Urothelium cell line (cell line): ENCODE measurements around the gene COMMD4.
"Not testable (repeated sequence)": the region's sequence is repeated elsewhere in the genome, so short reads cannot be mapped to it uniquely, and the experiment has no call there.

Source experiments
- DNase-seq: peaks from one replicate; pipeline ENCODE4 v3.0.0; 2011; ENCODE audit warnings: low spot score, mixed read lengths
- FAIRE-seq: peaks from 2 replicates; lab custom pipeline; 2011; peaks lifted over from hg19 to GRCh38; lab: Jason Lieb, UNC

The COMMD4 gene

GRCh38 chr15:75329571-75329970 lies 6.3 kb upstream of the COMMD4 start:
- FAIRE-seq (no peak), DNase-seq (no peak)

- not testable (repeated sequence) for DNase-seq
Measured at GRCh38 chr15:75332093-75332492, 3.8 kb upstream of the COMMD4 start.

DNA sequence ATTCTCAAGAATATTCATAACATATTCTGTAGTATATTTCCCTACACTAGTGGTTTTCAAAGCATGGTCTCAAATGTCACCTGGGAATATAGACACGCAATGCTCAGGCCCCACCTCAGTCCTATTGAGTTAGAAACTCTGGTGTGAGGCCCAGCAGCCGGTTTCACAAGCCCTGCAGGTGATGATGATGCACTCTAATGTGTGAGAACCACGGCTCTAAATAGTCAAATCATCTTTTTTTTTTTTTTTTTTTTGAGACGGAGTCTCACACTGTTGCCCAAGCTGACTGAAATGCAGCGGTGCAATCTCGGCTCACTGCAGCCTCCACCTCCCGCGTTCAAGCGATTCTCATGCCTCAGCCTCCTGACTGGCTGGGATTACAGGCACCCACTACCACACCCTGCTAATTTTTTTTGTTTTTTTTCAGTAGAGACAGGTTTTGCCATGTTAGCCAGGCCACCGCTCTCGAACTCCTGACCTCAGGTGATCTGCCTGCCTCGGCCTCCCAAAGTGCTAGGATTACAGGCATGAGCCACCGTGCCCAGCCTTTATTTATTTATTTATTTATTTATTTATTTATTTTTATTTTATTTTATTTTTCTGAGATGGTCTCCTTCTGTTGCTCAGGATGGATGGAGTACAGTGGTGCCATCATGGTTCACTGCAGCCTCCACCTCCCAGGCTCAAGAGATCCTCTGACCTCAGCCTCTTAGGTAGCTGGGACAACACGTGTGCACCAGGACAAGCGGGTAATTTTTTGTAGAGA lies 2.0 kb upstream of the COMMD4 start:
- not testable (repeated sequence) for FAIRE-seq, DNase-seq

More at GRCh38 chr15:75332093-75332492, 3.8 kb upstream of the COMMD4 start:
- not testable (repeated sequence) for FAIRE-seq

- no peak for FAIRE-seq
- DNase-seq, result no peak
Measured at GRCh38 chr15:75335313-75335704, 554 bp upstream of the COMMD4 start.

GRCh38 chr15:75338661-75339240 lies 2.9 kb downstream of the COMMD4 start:
- DNase-seq, result no peak
- no peak for FAIRE-seq

DNA sequence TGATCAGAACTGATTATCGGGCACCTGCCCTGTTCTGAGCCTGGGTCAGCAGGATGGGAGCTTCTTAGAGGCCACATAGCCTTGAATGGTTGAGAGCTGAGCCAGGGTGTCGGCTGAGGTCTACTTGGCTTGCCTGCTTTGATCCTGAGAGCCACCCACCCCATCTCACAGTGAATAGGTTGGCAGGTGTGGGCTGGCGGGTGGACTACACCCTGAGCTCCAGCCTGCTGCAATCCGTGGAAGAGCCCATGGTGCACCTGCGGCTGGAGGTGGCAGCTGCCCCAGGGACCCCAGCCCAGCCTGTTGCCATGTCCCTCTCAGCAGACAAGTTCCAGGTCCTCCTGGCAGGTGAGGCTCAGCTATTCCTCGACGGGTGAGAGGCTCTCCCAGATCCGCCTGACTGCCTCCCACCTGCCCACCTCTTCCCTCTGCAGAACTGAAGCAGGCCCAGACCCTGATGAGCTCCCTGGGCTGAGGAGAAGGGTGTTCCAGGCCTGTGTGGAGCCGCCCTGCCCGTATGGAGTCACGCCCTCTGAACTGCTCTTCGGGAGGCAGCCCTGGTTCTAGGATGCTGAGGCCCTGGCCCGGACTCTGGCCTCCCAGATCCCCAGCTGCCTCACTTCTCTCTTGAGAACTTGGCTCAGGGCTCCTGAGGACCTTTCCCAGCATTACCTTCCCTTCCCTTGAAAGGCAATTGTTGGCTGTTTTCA lies 3.8 kb downstream of the COMMD4 start:
- FAIRE-seq (no peak), DNase-seq (no peak)

GRCh38 chr15:75342221-75342620 lies 6.4 kb downstream of the COMMD4 start:
- no peak for FAIRE-seq

GRCh38 chr15:75343953-75344352 lies 8.1 kb downstream of the COMMD4 start:
- not testable (repeated sequence) for DNase-seq, FAIRE-seq

More at GRCh38 chr15:75342221-75342620, 6.4 kb downstream of the COMMD4 start:
- DNase-seq, result no peak

GRCh38 chr15:75346796-75347221 lies 10.9 kb downstream of the COMMD4 start, which contains the start of gene NEIL1:
NEIL1 (plus strand) TSS chr15:75347039; CDS start chr15:75348906, 1,867 bp downstream.
- DNase-seq, result no peak
- no peak for FAIRE-seq

GRCh38 chr15:75347222-75348033 lies 11.6 kb downstream of the COMMD4 start:
- FAIRE-seq (peak; percentile 92), DNase-seq (peak; percentile 74)

DNA sequence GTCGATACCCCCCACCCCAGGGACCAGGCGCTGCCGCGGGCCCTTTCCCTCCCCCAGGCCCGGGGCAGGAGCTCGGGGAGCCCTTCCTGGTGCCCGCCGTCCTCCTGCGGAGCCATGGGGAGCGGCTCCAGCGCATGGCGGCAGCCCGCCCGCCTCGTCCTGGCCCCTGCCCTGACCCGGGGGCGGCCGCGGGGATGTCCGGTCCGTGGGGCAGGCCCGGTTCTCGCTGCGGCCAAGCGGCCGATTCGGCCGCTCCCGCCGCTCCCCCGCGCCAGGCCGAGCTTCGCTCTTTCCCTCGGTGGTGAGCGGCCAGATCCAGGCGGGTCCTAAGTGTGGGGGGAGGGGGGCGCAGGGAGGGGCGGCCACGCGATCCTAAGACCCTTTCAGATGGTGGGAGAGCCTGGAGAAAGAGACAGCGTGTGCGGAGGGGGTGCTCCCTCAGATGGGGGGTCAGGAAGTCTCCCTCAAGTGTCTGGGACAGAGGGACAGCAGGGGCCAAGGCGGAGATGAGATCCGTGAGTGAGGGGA lies 12.2 kb downstream of the COMMD4 start:
- FAIRE-seq (no peak), DNase-seq (peak; percentile 44)

GRCh38 chr15:75348562-75349350 lies 12.9 kb downstream of the COMMD4 start:
- DNase-seq (peak; percentile 26), FAIRE-seq (no peak)

- not testable (repeated sequence) for DNase-seq, FAIRE-seq
Measured at GRCh38 chr15:75349351-75349669, 13.4 kb downstream of the COMMD4 start.

GRCh38 chr15:75349851-75350588 lies 14.2 kb downstream of the COMMD4 start:
- FAIRE-seq (peak; percentile 27), DNase-seq (no peak)

DNA sequence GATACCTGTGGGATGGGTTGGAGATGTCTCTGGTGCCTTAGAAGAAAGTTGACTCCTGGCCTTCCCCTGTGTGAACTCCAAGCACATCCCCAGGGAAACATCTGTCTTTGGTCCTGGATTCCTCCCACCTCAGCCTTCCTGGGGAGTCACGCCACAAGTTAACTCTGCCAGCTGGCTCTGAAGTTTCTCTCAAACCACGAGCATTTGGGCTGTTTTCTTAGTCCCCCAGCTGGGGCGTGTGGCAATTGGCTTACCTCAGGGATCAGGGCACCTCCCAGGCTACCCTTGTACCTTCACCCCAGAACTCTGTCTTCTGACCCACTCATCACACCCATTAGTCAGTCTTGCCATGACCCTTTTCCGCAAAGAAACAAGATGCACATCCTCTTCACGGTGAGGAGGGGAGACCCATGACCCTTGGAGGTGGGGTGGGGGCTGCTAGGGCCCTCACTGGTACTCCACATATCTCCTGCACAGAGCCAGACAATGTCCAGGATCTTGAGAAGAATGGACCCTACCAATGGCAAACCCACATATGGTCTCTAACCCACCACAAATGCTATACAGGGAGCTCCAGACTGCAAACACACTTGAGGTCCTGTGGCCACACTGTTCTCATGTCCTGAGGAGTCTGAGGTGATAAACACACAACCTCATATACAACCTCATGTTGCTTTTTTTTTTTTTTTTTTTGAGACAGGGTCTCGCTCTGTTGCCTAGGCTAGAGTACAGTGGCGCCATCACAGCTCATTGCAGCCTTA lies 14.9 kb downstream of the COMMD4 start:
- FAIRE-seq, result no peak

DNA sequence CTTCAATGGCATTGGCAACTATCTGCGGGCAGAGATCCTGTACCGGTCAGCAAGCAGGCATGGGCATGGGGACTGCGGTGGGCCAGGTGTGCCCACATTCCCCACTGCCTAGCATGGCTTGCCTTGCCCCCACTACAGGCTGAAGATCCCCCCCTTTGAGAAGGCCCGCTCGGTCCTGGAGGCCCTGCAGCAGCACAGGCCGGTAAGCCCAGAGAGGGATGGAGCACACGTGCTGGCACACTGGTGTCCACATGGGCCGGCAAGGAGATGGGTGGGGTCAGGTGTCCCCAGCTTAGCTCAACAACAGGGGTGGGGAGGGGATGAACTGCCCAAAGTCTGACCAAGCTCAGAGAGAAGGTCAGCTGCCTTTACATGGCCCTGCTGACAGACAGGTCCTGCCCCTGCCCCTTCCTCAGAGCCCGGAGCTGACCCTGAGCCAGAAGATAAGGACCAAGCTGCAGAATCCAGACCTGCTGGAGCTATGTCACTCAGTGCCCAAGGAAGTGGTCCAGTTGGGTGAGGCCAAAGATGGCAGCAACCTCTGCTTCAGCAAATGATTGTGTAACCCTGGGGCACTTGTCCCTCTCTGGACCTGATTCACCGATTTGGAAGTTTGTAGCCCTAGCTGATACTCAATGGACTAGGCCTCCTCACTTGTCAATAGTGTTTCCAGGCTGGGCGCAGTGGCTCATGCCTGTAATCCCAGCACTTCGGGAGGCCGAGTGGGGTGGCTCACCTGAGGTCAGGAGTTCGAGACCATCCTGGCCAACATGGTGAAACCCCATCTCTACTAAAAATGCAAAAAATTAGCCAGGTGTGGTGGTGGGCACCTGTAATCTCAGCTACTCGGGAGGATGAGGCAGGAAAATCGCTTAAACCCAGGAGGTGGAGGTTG lies 16.6 kb downstream of the COMMD4 start:
- FAIRE-seq (peak; percentile 32), DNase-seq (no peak)

More for the DNA sequence above, 14.9 kb downstream of the COMMD4 start:
- no peak for DNase-seq

DNA sequence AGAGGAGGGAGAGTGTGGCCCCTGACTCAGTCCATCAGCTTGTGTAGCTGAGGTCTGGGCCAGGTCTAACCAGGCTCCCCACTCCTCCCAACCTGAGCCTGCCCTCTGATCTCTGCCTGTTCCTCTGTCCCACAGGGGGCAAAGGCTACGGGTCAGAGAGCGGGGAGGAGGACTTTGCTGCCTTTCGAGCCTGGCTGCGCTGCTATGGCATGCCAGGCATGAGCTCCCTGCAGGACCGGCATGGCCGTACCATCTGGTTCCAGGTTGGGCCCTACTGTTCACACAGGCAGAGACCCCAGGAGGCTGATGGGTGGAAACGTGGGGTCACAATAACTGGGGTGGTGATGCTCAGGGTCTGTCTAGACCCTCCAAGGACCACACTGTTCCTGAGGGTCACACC lies 17.7 kb downstream of the COMMD4 start:
- no peak for DNase-seq
- no peak for FAIRE-seq
